HG03575 (cell line): Measurements from ENCODE around the gene PRR14.
"Not testable (repeated sequence)": the region's sequence is repeated elsewhere in the genome, so short reads cannot be mapped to it uniquely, and the experiment has no call there.

Experiments used
- ATAC-seq: cut with Tn5 transposase; IDR thresholded peaks from one replicate; pipeline ENCODE4 v1.9.1; 2021; ENCODE audit not compliant: unreplicated experiment, insufficient number of reproducible peaks, low FRiP score; ENCODE audit errors: extremely low read depth

PRR14 gene

DNA sequence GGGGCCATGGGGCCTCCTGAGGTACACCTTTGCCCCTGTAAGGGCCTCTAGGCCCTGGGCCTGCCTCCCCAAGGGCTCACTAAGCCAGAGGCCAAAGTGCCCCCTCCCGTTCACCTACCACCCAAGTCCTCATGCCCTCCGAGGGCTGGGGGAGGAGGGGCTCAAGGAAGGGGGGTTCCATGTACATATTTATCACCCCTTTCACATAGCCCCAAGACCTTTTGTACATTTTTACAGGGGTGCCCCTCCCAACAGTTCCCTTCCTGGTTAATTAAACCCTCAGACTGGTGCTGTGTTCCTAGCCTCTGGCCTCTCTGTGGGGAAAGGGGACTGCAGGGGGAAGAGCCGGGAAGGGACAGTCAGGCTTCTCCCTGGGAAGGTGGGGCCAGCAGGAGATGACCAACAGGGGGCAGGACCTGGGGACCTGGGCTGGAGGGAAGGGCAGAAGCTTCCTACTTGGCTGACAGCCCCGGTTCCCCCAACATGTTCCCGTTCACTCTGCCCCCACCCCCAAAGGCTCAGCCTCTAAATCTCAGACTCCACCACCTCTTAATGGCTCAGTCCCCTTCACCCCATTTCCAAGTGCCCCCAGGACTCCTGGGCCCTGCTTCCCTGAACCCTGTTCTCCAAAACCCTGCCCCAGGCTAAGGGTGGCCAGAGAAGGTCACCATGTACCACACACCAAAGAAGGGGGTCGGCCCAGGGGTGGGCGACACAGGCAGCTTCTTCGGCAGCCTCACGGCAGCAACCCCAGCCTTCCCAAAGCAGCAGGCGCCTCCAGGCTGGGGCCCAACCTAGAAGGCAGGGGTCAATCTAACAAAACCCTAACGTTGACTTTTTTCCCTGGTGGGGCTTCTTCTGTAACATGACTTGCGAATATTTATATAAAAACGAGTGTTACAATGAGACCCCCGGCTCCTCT, 19.4 kb downstream of the PRR14 start:
- ATAC-seq = no peak

DNA sequence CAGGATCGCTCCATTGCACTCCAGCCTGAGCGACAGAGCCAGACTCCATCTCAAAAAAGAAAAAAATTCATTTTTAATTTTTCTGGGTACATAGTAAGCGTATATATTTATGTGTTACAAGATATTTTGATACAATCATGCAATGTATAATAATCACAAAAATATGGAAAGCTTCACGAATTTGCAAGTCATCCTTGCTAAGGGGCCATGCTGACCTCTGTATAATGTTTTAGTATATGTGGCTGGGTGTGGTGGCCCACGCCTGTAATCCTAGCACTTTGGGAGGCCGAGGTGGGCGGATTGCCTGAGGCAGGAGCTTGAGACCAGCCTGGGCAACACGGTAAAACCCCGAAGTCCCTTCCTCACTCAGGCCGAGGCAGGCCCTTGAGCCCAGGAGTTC, 24.4 kb downstream of the PRR14 start:
- no peak for ATAC-seq

DNA sequence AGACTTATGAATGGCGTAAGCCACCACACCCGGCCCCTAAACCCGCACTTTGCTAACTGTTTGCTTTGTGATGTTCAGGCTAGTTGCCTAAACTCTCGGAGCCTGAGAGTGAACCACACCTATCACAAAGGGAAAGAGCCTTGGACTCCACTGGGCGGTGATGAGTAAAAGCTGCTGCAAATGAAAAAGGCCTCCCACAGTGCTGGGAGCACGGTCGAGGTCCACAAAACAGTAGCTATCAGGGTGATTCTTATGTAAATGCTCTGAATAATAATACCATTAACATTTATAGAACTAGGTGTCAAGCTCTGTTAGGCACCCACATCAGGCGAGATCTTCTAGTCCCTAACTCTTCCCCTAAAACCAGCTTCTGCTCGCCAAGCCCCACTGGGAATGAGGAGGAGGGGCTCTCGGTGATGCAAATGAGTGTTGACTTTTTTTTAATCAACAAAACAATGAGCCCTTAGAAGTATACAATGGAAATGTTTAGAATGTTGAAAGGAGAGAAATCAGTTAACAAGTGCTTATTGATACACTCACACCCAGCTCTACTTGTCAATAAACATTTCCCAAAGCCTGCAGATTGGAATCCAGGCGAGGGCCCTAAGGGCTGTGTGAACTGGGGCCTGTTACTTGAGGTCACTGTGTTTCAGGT, 27.3 kb downstream of the PRR14 start:
- ATAC-seq = no peak

DNA sequence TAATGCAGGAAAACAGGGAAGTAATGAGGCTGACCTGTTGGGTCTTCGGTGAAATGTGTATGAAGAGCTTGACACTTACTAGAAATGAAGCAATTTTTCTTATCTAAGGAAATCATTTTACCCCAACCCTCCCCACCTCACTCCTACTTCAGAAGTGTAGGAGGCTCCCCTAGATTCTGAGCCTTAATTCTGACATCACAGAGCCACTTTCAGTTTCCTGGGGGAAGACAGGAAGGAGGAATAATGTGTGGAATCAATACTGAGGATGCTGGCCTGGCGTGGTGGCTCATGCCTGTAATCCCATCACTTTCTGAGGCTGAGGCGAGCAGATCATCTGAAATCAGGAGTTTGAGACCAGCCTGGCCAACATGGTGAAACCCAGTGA, 27.8 kb downstream of the PRR14 start:
- ATAC-seq = no peak

DNA sequence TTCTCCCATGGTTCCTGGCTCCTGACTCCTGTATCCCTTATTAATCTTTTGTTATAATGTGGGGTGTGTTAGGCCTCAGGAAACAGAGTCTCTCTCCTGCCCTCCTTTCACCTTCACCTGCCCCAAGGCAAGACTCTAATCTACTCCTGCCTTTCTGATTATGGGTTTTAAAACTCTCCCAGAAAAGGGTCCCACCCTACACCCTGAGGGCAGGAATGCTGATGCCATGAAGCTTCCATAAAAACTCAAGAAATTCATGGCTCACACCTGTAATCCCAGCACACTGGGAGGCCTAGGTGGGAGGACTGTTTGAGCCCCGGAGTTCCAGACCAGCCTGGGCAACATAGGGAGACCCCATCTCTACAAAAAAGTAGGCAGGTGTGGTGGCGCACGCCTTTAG, 29.6 kb downstream of the PRR14 start:
- no peak for ATAC-seq

DNA sequence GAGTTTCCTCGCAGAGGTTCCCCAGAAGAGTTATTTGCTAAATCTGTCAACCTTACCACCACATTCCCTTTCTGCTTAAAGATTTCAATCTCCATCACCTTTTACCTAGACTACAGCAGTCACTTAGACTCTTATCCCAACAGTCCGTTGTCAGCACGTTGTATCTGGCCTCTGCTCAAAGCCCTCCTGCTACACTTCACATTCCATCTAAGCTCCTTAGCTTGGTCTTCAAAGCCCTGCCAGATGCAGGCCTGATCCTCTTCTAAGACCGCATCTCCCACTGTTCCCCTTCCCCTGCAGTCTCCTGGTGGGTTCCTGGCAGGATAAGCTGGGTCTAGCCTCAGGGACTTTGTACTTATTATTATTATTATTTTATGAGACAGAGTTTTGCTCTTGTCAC, 37.9 kb downstream of the PRR14 start:
- no peak for ATAC-seq

DNA sequence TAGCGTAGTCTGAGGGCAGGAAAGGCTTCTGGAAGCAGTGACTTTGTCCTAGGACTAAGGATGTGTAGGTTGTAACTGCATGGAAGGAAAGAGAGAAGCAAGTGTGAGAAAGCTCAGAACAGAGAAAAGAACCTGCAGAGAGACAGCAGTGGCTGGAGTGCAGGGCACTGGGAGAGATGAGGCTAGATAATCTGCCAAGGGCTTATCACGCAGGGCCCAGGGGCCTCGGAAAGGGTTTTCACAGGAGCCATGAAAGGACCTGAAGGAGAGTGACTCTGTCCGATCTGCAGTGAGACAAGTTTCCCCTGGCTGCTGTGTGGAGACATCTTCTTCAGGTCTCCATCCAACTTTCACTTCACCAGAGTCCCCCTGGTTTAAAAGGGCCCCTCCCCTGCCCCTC, 41.1 kb downstream of the PRR14 start:
- ATAC-seq = no peak

DNA sequence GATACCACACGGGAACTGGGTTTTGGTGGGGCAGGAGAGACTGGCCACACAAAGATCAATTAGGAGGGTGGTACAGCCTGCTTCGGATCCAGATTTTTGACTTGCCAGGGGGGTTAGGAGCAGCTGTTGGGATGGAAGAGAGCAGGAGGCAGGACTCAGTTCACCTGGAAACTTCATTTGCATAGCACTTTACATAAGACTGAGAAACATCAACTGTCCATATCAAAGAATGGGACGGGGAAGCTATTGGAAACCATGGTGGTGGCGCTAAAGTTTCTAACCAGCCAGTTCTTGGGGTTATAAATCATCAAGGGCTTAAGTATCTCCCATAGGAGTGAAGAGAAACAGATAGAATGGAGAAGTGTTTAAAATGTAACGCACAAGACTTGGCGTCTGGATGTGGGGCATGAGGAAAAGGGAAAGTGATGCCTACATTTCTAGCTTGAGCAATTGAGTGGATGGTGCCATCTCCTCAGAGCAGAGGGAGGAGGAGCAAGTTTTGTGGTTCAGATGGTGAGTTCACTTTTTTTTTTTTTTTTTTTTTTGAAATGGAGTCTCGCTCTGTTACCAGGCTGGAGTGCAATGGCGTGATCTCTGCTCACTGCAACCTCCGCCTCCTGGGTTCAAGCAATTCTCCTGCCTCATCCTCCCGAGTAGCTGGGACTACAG, 41.8 kb downstream of the PRR14 start:
- ATAC-seq = no peak

DNA sequence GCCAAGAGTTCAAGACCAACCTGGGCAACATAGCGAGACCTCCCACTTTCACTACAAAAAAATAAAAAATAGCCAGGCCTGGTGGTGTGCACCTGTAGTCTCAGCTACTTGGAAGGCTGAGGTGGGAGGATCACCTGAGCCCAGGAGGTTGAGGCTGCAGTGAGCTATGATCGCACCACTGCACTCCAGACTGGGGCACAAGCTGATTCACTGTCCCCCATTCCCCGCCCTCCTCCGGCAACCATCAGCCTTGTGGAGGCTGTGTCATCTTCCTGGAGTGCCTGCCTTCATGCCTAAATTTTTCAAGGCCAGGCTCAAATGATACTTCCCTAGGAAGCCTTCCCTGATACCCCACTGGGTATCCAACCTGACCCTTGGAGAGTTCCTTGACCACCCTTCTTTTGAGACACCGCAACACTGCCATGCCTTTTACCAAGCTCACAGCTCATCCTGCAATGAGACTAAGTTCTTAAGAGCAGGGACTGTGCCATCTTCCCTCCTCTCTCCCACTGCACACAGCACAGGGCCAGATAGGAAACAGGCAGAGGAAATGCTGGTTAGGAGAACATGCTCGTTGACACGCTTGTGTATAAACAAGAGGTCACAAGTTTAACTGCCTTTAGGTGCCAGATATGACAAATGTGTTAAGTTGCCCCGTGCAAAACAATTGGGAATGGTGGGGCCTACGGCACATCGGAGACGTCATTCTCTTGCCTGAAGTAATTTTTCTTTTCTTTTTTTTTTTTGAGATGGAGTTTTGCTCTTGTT, 44.4 kb downstream of the PRR14 start:
- ATAC-seq = no peak

DNA sequence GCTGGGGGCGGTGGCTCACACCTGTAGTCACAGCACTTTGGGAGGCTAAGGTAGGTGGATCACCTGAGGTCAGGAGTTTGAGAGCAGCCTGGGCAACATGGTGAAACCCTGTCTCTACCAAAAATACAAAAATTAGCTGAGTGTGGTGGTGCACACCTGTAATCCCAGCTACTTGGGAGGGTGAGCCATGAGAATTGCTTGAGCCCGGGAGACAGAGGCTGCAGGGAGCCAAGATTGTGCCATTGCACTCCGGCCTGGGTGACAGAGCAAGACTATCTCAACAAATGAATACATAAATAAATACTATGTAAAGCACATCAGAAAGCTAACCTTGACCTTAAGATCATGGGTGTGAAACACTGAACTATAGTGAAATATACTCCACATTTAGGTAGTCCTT, 45.9 kb downstream of the PRR14 start:
- ATAC-seq = not testable (repeated sequence)

DNA sequence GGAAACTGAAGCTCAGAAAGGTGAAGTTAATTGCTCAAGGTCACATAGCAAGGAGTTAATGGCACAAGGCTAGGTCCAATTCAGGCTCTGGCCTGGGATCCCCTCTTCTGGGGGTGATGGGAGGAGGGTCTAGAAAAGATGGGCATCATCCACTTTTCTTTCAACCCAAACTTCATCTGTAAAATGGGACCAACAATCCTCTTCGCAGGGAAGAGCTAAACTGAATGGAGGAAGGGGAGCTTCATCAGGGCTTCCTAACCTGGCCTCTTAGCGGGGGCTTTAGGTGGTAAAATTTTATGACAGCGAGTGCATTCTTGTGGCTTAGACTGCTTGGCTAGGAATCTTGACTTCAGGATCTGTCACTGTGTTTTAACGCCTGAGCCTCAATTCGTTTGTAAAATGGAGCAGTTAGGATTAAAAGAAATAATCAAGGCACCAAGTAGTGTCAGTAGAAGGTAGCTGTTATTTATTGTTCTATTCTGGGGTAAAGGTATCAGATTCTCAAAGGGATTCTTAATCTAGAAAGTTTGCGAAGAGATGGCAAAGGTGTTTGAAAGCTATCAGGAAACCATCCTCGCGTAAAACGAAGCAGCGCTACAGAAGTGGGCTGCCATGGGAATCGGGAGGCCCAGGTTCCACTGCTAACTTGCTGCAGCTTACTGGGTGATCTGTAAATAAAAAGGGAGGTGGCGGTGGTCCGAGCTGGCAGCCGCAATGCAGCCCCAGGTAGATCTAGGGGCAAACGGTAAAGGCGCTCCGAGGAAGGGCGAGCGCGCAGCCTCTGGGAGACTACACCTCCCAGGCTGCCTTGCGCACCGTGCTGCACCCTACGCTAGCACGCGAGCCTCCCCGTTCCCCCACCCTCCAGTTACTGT, 46.7 kb downstream of the PRR14 start:
- peak; percentile 46 for ATAC-seq

DNA sequence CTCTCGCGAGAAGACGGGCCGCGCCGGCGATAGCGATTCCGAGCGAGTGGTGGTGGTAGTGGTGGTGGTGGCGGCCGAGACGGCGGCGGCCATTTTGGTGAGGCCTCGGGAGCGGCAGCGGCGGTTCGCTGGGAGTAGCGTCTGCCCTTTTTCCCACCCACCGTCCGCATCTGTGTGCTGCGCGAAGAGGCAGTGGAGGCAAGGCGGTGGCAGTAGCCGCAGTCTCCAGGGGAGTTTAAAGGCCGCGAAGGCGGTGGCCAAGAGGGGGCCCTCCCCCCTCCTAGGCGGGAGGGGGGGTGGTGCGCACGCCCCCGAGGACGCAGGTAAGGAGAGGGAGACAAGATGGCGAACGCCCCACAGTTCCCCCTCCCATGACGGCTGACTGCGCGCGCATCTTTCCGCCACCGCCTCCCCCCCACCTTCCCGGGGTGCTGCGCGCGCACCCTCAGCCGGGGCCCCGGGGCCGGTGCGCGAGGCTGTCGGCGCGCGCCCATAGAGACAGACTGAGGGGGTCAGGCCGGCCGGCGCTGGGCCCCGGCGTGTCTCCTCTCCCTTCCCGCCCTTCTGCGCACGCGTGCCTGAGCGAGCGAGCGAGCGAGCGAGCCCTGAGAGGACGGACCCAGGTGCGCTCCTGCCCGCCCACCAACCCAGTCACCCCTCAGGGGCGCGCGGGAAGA, 47.5 kb downstream of the PRR14 start:
- ATAC-seq = peak; percentile 24

DNA sequence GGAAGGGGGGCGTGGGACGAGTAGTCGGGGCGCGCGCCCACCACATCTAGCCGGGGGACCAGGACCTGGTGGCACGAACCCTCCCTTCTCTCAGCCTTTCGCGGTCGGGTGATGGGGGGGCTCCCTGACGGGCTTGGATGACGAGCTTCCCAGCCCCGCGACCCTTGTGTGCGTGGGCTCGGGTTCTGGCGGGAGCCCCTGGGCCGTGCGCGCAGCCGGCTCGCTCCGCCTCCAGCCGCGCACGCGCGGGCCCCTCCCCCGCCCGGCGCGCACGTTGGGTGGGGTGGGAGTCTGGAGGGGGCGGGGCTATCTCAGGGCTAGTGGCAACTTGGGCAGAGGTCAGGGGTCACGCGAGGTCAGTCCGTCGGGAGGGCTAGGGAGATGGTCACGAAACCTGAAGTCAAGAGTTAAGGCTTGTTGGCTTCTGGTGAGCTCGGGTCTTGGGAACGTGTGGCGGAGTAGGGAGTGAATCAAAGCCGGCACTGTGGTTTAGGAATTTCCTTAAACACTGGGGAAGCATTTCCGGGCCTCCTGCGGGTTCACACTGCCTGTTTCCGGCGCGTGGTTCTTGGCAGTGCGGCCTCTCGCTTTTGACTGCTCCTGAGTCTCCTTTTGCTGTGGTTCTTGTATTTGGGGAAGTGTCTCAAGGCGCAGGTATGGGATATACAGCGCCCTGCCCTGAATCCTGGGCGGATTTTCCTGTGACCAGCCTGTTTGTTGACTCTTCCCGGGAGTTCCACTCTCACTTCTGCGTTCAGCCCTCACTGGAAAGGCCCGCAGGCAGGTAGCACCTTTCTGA, 48.3 kb downstream of the PRR14 start, which contains the start of gene SRCAP:
TSS of gene SRCAP (plus strand) at position 356 of the 799 bp plus-strand sequence. CDS start 1,654 bp downstream, outside the sequence.
- no peak for ATAC-seq

DNA sequence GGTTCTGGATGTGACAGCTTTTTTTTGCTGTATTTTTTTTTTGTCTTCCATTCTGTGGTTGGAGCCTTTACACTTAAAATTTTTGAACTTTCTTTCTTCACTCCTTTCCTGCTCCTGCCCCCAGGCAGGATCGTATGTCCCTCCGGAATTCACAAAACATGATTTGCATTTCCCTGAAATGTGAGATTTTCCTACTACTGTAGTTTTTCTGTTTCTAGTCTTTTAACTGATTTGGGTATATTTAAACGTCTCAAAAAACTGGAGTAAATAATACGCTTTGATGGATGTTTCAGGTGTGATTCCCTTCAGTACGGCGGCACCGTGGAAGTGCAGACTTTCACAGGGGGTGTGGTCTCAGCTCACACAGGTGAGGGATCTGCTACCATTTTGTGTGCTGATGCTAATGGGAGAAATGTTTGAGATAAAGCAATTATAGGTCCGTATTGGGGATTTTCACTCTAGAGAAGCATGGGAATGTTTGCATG, 48.9 kb downstream of the PRR14 start:
- ATAC-seq = no peak

DNA sequence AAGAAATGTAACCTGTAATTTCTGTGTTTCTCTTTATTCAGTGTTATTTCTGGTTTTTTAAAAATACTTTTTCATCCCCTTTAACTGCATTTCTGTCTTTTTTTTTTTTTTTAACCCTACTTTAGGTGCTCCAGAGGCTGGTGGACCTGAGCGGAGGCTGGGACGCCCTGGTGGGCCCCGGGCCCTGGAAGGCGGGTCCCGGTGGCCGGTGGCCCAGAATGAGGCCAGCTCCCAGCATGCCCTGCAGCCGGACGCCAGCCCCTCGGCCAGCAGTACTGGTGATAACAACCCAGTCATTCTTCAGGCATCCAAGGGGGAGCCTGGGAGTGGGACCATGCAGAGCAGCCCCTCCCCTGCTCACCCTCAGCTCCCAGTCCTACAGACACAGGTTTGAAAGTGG, 49.7 kb downstream of the PRR14 start:
- no peak for ATAC-seq

DNA sequence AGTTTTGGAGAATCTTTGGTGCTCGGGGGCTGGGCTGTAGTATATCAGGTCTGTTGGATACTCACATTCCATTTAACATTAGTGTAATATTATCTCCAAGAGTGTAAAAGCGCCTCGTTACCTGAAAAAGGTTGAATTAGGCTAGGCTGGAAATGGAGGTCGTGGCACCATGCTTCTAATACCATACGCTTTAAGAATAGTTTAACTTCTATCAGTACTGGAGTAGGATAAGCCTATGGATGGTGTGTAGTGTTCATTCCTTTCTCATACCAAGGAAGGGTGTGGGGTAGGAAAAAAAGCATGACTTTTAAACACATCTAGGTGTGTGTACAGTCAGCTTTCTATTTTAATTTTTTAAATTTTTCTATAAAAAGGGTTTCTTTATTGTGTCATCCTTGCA, 50.2 kb downstream of the PRR14 start:
- ATAC-seq = no peak

DNA sequence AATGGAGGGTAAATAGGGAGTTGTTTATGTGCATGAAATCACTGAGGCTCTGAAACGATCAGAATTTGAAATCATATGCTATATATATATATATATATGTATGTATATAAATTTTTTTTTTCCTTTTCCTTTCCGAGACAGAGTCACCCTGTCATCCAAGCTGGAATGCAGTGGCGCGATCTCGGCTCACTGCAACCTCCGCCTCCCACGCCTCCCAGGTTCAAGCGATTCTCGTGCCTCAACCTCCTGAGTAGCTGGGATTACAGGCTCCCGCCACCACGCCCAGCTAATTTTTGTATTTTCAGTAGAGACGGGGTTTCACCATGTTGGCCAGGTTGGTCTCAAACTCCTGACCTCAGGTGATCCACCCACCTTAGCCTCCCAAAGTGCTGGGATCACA, 52.3 kb downstream of the PRR14 start:
- ATAC-seq = not testable (repeated sequence)
